GM19193 (cell line): ENCODE data around the gene RPS6KB2.

Experiments
- POLR2A ChIP-seq: IDR thresholded peaks from 4 replicates; pipeline ENCODE4 v1.6.1; 2011; ENCODE audit not compliant: insufficient read depth, insufficient read length; ENCODE audit errors: extremely low read depth

Gene RPS6KB2

DNA sequence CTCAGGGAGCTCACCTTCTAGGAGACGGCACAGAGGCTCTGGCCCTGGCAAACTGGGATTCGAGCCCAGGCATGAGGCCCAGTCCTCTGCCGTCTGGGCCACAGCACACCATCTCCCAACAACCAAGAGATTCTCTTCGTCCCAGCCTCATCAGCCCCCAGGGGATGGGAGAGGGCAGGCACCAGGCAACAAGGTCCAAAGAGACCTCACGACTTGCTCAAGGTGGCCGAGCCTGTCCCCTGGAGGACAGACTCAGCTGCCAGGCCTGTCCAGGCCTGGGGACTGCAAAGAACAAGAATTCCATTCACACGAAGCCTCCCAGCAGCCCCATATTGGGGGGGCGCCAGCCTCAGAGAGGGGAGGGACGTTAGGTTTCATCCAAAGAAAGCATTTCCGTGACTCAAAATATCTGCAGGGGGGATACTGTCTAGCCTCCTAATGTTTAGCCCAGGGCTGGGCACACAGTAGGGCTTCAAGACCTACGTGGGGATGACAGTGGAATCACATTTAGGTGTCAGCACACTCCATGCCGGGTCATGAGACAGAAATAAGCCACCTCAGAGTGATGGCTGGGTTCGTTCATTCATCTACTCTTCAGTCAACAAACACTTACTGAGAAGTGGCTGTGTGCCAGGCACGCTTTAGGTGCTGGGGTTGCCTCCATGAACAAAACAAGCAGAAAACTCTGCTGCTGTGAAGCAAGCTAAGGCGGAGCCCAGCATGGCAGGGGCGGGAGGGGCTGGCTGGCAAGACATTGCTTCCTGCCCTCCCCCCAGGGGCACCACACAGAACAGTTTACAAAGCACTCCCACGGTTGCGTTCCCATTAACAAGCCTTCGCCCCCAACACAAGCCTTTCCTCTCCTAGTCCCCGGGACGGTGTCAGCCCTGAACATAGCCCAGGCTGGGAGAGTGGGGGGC, 11.6 kb upstream of the RPS6KB2 start:
- no peak for TF ChIP-seq POLR2A

DNA sequence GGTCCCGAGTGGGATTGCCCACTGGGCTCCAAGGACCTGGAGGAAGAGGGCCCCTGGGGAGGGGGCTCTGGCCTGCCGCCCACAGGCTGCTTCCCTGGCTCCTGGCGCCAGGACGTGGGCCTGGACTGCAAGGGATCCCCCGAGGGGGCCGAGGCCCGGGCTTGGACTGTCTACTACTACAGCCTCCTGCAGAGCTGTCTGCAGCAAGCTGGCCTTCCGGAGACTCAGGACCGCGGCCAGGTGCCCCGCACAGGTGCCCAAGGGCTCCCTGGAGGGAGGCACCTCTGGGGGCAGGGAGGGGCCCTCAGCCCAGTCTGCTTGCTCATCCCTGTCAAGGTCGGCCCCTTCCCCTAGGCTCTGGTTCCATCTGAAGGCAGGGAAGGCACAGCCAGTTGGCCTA, 10.9 kb upstream of the RPS6KB2 start:
- no peak for TF ChIP-seq POLR2A

DNA sequence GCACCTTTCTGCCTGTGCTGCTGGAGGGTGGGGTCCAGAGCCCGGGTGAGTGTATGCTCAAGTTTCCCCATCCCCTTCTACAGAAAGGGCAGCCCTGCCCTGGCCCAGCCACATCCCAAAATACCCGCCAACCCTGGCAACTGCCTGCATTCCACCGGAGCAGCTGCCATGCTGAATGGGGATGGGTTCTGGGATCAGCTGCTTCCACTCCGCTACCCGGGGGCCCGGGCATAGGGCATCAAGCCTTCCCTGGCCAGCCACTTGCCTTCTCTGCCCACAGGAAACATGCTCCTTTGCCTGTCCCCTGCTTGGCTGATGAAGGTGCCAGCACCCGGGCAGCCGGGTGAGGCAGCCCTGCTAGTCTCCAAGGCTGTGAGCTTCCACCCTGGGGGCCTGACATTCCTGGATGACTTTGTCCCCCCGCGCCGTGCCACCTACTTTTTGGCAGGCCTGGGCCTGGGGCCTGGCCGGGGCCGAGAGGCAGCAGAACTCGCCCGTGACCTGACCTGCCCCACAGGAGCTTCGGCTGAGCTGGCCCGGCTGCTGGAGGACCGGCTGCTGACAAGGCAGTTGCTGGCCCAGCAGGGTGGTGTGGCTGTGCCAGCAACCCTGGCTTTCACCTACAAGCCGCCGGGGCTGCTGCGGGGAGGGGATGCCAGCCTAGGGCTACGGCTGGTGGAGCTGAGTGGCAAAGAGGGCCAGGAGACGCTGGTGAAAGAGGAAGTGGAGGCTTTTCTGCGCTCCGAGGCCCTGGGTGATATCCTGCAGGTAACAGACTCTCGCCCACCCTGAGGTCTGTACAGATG, 9.6 kb upstream of the RPS6KB2 start:
- TF ChIP-seq POLR2A: no peak

DNA sequence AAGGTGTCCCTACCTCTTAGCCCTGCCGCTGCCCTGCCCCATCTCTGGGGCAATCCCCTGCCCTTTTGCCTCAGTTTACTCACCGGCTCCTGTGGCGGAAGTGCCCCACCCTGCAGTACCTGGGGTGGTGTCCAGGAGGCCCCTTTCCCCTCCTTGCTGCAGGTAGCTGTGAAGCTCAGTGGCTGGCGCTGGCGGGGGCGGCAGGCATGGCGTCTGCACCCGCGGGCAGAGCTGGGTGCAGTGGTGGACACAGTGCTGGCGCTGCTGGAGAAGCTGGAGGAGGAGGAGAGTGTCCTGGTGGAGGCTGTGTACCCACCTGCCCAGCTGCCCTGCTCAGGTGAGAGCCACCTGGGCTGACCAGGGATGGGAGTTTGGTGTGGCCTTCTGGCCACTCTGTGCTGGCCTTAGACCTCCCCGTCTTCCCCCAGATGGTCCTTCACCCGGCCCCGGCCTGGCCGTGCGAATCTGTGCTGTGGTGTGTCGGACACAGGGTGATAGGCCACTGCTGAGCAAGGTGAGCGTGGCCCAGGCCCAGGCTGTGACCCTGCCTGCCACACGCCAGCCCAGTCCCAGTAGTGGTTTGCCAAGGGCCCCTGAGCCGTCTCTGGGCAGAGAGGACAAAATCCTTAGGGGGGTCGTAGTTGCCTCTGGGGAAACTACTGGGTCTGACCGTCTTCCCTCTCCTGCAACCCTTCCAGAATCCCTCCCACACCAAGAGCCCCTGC, 8.8 kb upstream of the RPS6KB2 start:
- TF ChIP-seq POLR2A: no peak

DNA sequence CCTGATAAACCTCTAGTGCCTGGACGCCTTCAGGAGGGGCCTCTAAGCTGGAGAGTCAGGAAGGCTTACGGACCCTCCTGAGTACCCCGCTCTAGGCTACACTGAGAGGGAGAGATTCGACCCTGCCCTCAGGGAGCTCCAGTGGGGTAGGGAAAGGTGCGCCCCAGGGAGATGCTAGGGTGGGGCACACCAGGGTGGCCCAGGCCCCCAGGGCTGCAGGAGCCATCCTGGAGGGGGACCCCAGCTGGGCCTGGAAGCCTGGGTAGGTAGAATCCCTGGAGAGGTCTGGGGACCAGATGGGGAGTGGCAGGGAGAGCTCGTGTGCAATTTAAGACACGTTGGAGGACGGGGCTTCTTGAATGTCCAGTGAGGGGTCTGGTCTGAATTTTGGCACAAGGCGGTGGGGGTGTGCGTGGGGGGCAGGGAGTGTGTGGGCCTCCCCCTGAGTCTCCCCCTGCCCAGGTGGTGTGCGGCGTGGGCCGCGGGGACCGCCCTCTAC, 8.1 kb upstream of the RPS6KB2 start:
- no peak for TF ChIP-seq POLR2A

DNA sequence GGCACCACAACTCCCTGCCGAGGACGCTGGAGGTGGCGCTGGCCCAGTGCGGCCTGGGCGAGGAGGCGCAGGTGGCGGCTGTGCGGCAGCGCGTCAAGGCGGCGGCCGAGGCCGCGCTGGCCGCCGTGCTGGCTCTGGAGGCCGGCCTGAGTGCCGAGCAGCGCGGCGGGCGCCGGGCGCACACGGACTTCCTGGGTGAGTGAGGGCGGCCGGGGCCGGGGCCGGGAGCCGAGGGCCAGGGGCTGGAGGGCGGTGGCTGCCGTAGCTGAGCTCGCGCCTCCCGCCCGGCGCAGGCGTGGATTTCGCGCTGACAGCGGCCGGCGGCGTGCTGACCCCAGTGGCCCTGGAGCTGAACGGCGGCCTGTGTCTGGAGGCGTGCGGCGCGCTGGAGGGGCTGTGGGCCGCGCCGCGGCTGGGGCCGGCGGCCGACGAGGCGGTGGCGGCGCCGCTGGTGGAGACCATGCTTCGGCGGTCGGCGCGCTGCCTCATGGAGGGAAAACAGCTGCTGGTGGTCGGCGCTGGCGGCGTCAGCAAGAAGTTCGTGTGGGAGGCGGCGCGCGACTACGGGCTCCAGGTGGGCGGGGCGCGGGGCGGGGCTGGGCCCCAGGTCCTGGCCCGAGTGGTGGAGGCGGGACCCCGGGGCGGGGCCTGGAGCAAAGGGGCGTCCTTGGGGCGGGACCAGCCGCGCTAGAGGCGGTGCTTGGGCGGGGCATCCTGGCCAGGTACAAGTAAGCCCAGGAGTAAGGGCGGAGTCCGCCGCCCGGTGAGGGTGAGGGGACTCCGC, 7.5 kb upstream of the RPS6KB2 start:
- TF ChIP-seq POLR2A: no peak

DNA sequence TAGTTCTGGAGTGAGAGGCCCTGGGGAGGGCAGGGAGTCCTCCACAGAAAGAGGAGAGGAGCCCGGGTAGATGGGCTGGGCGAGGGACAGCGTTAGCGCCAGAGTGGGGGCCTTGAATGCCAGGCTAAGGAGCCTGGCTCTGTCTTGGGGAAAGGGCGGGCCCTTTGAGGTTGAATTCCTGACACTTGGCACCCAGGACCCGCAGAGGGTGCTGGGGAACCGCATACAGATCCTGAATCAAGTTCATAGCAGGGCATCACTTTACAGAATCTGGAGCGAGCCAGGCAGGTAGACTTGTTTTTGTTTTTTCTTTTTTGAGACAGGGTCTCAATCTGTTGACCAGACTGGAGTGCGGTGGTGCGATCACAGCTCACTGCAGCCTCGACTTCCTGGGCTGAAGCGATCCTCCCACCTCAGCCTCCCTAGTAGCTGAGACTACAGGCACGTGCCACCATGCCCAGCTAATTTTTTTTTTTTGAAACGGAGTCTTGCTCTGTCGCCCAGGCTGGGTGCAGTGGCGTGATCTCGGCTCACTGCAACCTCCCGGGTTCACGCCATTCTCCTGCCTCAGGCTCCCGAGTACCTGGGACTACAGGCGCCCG, 6.8 kb upstream of the RPS6KB2 start:
- no peak for TF ChIP-seq POLR2A

DNA sequence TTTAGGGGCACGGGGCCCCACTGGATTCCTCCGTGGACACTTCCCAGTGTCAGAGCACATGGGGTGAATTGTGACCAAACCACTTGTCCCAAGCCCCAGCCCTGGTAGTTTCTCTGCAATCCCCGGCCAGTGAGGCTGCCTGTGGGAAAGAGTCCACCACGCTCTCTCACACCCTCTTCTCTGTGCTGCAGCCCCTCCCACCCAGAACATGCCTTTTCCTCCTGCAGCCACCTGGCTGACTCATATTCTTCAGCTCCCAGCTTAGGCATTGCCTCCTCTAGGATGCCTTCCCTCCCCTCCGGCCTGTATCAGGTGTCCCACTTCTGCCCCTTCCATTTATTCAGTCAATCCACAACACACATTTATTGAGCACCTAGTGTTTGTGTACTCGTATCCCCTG, 5.4 kb upstream of the RPS6KB2 start:
- TF ChIP-seq POLR2A: no peak

DNA sequence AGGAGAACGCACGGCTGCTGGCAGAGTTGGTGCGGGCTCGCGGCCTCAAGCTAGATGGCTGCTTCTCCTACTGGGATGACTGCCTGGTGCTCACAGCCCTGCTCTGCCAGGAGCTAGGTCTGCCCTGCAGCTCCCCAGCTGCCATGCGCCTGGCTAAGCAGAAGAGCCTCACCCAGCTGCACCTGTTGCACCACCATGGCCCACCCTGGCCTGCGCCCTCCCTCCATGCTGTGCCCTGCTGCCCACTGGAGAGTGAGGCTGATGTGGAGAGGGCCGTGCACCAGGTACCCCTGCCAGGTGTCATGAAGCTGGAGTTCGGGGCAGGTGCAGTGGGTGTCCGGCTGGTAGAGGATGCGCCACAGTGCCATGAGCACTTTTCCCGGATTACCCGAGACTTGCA, 4.8 kb upstream of the RPS6KB2 start:
- no peak for TF ChIP-seq POLR2A

DNA sequence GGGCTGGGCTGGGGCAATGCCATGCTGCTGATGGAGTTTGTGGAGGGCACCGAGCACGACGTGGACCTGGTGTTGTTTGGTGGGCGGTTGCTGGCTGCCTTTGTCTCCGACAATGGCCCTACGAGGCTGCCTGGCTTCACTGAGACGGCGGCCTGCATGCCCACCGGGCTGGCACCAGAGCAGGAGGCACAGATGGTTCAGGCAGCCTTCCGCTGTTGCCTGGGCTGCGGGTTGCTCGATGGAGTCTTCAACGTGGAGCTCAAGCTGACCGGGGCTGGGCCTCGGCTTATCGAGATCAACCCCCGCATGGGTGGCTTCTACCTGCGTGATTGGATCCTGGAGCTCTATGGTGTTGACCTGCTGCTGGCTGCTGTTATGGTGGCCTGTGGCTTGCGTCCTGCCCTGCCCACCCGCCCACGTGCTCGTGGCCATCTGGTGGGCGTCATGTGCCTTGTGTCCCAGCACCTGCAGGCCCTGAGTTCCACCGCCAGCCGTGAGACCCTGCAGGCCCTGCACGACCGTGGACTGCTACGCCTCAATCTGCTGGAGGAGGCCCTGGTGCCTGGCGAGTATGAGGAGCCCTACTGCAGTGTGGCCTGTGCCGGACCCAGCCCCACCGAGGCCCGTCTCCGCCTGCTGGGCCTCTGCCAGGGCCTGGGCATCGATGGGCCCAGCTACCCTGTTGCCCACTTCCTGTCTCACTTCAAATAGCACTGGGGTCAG, 4.2 kb upstream of the RPS6KB2 start:
- no peak for TF ChIP-seq POLR2A

DNA sequence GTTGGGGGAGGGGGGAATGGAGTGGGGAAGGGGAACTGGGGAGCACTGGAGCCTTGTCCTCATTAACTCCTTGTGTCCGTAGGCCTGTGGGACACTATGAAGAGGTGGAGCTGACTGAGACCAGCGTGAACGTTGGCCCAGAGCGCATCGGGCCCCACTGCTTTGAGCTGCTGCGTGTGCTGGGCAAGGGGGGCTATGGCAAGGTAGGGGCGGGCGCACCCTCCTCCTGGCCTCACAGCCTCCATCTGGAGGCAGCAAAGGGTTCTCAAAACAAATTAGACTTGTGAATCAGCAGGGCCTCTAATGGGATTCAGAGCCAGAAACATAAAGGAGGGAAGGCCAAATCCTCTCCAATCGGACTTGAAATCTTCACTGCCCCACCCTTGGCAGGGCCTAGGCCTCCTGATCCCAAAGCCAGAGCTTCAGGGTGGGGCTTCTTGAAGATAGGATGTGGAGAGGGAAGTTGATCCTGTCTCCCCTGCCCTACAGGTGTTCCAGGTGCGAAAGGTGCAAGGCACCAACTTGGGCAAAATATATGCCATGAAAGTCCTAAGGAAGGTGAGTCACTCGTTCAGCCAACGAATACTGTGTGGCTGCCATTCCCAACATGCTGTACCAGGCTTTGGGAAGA, 859 bp downstream of the RPS6KB2 start:
- TF ChIP-seq POLR2A: no peak

DNA sequence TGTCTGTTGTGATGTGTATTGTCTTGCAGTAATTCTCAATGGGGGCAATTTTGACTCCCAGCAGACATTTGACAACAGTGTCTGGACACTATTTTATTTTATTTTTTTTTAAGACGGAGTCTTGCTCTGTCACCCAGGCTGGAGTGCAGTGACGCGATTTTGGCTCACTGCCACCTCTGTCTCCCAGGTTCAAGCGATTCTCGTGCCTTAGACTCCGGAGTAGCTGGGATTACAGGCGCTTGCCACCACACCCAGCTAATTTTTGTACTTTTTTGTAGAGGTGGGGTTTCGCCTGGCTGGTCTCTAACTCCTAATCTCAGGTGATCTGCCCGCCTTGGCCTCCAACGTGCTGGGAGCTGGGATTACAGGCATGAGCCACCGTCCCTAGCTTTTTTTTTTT, 1.4 kb downstream of the RPS6KB2 start:
- no peak for TF ChIP-seq POLR2A

DNA sequence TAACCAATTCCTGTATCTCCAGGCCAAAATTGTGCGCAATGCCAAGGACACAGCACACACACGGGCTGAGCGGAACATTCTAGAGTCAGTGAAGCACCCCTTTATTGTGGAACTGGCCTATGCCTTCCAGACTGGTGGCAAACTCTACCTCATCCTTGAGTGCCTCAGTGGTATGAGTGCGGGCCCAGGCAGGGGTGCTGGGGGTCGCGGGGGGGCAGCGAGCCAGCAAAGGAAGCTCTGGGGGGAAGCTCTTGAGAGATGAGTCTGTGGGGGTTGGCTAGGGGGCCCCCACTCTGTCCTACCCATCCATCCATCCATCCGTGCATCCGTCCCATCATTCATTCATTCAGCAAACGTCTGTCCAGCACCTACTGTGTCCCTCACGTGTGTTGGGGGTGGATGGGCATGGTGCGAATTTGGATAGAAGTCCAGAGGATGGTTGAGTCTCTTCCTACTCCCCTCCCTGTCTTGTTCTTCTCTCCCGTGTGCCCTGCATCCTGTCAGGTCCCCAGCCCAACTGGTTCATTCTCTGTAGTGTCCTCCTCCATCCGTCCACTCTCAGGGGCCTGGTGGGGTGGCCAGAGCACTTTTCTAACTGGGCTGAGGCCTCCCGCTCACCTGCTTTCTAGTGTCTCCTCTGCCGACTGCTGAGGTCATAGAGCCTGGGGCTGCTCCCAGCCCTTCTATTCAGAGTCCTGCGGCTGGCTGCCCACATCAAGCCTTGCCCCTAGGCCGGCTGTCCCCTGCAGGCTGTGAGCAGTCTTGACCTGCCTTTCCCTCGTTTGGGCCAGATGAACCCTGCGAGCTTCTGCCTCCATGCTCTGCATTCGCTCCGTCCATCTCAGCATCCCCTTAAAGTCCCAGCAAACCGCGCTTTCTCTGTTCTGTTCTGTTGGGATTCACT, 3.3 kb downstream of the RPS6KB2 start:
- TF ChIP-seq POLR2A: peak; percentile 5
